NOMO-1 treated with DMSO at 0.1 percent for 48 hours (cell line): ENCODE data around the gene SLC11A2.
"Not testable (repeated sequence)": the region's sequence is repeated elsewhere in the genome, so short reads cannot be mapped to it uniquely, and the experiment has no call there.

Source experiments
- DNase-seq: peaks from one replicate; lab custom pipeline; 2025; ENCODE audit not compliant: unreplicated experiment; lab: John Stamatoyannopoulos, UW

SLC11A2 gene

GRCh38 chr12:51027342-51027835 is 1.2 kb upstream of the SLC11A2 start:
- no peak for DNase-seq

GRCh38 chr12:51025338-51025835 is 797 bp downstream of the SLC11A2 start:
- peak; percentile 32 for DNase-seq

GRCh38 chr12:51023625-51024382 is 2.4 kb downstream of the SLC11A2 start:
- DNase-seq, result no peak

- DNase-seq, result no peak
Measured at GRCh38 chr12:51021694-51022093, 4.5 kb downstream of the SLC11A2 start.

- DNase-seq, result no peak
Measured at GRCh38 chr12:51020448-51021182, 5.6 kb downstream of the SLC11A2 start.

- DNase-seq, result no peak
Measured at GRCh38 chr12:51019927-51020326, 6.3 kb downstream of the SLC11A2 start.

GRCh38 chr12:51018956-51019355 is 7.2 kb downstream of the SLC11A2 start:
- DNase-seq, result no peak

- DNase-seq, result no peak
Measured at GRCh38 chr12:51017452-51017851, 8.7 kb downstream of the SLC11A2 start.

- not testable (repeated sequence) for DNase-seq
Measured at GRCh38 chr12:51014467-51014866, 11.7 kb downstream of the SLC11A2 start.

- no peak for DNase-seq
Measured at GRCh38 chr12:51013441-51013840, 12.7 kb downstream of the SLC11A2 start.

GRCh38 chr12:51012570-51013236 is 13.5 kb downstream of the SLC11A2 start:
- DNase-seq, result no peak

GRCh38 chr12:51011955-51012354 is 14.2 kb downstream of the SLC11A2 start:
- no peak for DNase-seq

- peak; percentile 87 for DNase-seq
Measured at GRCh38 chr12:51009056-51009440, 17.1 kb downstream of the SLC11A2 start.

GRCh38 chr12:51008329-51009055 is 17.7 kb downstream of the SLC11A2 start:
- no peak for DNase-seq

GRCh38 chr12:51005671-51006070 is 20.5 kb downstream of the SLC11A2 start:
- DNase-seq, result no peak

- no peak for DNase-seq
Measured at GRCh38 chr12:51005030-51005429, 21.2 kb downstream of the SLC11A2 start.

GRCh38 chr12:51004504-51004903 is 21.7 kb downstream of the SLC11A2 start:
- DNase-seq, result no peak

- no peak for DNase-seq
Measured at GRCh38 chr12:51001799-51002198, 24.4 kb downstream of the SLC11A2 start.

- DNase-seq, result no peak
Measured at GRCh38 chr12:51000245-51000644, 25.9 kb downstream of the SLC11A2 start.

- DNase-seq, result no peak
Measured at GRCh38 chr12:50999093-50999492, 27.1 kb downstream of the SLC11A2 start.

GRCh38 chr12:50992819-50993218 is 33.4 kb downstream of the SLC11A2 start:
- DNase-seq, result no peak
